Body of pancreas (tissue), 4 donors: Measurements from ENCODE around the gene WHRN.

Source experiments
- POLR2A ChIP-seq, 3 donors: fragments of 450-650 bp; IDR thresholded peaks; one replicate each; pipeline ENCODE4 v1.6.1; 2016; ENCODE audit warnings: antibody characterized with exemption in 3 of 3, mild to moderate bottlenecking in 2 of 3
- TF ChIP-seq, protein P1 (sequence below), 7 experiments: fragments of 450-650 bp in 4 of 7; fragments of 200-600 bp in 3 of 7; sonication (generic) in 3 of 7; IDR thresholded peaks; one replicate each; pipeline ENCODE4 v1.5.1; 2016 to 2019; ENCODE audit warnings: antibody characterized with exemption in 7 of 7

DNA sequence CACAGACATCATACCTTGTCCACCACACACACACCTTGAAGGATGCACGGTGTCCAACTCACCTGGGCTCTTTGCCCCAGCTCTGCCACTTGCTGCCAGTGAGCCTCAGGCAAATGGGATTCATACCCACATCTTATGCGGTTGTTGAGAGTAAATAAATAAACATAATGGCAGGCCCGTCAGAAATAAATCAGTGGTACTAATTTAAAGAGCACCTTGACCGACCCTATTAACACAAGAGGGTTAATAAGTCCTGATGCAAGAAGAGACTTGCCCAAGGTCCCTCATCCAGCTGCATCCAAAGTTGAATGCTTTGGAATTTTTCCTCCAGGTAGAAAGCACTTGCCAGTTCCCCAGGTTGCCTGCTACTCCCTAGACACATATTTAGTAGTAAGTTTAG is 105.9 kb downstream of the WHRN start:
- TF ChIP-seq, protein P1, sequence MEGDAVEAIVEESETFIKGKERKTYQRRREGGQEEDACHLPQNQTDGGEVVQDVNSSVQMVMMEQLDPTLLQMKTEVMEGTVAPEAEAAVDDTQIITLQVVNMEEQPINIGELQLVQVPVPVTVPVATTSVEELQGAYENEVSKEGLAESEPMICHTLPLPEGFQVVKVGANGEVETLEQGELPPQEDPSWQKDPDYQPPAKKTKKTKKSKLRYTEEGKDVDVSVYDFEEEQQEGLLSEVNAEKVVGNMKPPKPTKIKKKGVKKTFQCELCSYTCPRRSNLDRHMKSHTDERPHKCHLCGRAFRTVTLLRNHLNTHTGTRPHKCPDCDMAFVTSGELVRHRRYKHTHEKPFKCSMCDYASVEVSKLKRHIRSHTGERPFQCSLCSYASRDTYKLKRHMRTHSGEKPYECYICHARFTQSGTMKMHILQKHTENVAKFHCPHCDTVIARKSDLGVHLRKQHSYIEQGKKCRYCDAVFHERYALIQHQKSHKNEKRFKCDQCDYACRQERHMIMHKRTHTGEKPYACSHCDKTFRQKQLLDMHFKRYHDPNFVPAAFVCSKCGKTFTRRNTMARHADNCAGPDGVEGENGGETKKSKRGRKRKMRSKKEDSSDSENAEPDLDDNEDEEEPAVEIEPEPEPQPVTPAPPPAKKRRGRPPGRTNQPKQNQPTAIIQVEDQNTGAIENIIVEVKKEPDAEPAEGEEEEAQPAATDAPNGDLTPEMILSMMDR (IDR thresholded peaks at IDR 0.05) = no peak
- TF ChIP-seq POLR2A (IDR thresholded peaks at IDR 0.05) = no peak
